Astrocyte of the spinal cord (primary cell): ENCODE data around the gene NDRG4.
A peak's percentile ranks its signal among the peaks of the same experiment; 100 is the strongest.

Experiments
- DNase-seq: peaks from one replicate; pipeline ENCODE4 v3.0.0; 2011; ENCODE audit warnings: low read depth, low spot score
- H3K4me3 ChIP-seq: 2 replicates; pipeline ENCODE4 v1.5.1; 2011; ENCODE audit warnings: low read depth, mild to moderate bottlenecking, low read length, moderate library complexity
- in situ Hi-C: cut with HindIII; loops from 2 replicates; pipeline ENCODE4 v1.10.0; 2017; ENCODE audit warnings: low sequenced_read_pairs
- TF ChIP-seq, protein P1 (sequence below): IDR thresholded peaks from 2 replicates; pipeline ENCODE4 v1.5.1; 2012; ENCODE audit warnings: low read depth, mild to moderate bottlenecking, low read length, inconsistent platforms

NDRG4 gene

DNA sequence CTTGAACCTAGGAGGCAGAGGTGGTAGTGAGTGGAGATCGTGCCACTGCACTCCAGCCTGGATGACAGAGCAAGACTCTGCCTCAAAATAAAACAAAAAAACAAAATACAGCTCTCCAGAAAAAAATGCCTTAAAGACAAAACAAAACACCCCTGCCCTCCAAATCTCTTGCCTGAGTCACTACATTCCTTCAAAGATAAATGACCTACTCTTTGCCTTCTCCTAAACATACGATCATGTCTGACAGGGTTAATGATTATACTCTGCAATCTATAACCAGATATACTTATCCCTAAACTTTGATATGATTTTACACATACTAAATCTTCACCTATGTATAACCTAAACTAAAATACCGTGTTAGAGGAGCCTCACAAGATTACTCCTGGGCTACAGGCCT, 13.9 kb downstream of the NDRG4 start:
- DNase-seq, result no peak
- in situ Hi-C loops, result no loop called here
- TF ChIP-seq, protein P1, sequence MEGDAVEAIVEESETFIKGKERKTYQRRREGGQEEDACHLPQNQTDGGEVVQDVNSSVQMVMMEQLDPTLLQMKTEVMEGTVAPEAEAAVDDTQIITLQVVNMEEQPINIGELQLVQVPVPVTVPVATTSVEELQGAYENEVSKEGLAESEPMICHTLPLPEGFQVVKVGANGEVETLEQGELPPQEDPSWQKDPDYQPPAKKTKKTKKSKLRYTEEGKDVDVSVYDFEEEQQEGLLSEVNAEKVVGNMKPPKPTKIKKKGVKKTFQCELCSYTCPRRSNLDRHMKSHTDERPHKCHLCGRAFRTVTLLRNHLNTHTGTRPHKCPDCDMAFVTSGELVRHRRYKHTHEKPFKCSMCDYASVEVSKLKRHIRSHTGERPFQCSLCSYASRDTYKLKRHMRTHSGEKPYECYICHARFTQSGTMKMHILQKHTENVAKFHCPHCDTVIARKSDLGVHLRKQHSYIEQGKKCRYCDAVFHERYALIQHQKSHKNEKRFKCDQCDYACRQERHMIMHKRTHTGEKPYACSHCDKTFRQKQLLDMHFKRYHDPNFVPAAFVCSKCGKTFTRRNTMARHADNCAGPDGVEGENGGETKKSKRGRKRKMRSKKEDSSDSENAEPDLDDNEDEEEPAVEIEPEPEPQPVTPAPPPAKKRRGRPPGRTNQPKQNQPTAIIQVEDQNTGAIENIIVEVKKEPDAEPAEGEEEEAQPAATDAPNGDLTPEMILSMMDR, result no peak
- no peak overlapping the region for H3K4me3 ChIP-seq

DNA sequence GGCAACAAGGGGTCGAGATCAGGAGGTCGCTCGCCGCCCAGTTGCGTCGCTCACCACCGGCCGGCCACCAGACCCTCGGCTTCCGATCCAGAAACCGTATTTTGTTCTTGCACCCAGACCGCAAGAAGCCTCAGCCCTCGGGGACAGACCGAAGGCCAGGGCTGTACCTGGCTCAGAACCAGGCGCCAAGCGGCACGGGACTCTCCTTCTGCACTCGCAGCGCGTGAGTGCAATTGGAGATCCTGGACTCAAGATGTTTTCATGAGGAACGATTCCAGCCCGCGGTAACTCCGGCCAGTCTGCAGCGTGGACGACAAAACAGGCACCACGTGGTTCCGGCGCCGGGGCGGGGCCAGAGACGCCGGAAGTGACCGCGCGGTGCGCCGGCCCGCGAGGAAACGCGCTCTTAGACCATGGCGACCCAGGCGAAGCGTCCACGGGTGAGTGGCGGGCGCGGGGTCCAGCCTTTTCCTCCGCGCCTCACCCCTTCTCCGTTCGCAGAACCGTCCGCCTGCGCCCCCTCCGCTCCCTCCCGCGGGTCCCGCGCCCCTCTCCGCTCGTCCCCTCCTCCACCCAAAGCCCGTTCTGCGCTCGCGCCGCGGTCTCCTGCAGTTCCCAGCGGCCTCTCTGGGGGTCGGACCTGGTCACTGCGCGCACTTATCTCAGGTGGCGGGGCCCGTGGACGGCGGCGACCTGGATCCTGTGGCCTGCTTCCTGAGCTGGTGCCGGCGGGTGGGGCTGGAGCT, 15.4 kb downstream of the NDRG4 start, which contains the start of gene SETD6:
Gene SETD6 (plus strand): TSS at position 393 of the 746 bp plus-strand sequence. CDS start 21 bp downstream, at position 414.
- in situ Hi-C loops, result no loop called here
- H3K4me3 ChIP-seq, result peak within 1 kb of the TSS; percentile 73
- peak; percentile 89 for DNase-seq
- TF ChIP-seq, protein P1, result peak; percentile 14

DNA sequence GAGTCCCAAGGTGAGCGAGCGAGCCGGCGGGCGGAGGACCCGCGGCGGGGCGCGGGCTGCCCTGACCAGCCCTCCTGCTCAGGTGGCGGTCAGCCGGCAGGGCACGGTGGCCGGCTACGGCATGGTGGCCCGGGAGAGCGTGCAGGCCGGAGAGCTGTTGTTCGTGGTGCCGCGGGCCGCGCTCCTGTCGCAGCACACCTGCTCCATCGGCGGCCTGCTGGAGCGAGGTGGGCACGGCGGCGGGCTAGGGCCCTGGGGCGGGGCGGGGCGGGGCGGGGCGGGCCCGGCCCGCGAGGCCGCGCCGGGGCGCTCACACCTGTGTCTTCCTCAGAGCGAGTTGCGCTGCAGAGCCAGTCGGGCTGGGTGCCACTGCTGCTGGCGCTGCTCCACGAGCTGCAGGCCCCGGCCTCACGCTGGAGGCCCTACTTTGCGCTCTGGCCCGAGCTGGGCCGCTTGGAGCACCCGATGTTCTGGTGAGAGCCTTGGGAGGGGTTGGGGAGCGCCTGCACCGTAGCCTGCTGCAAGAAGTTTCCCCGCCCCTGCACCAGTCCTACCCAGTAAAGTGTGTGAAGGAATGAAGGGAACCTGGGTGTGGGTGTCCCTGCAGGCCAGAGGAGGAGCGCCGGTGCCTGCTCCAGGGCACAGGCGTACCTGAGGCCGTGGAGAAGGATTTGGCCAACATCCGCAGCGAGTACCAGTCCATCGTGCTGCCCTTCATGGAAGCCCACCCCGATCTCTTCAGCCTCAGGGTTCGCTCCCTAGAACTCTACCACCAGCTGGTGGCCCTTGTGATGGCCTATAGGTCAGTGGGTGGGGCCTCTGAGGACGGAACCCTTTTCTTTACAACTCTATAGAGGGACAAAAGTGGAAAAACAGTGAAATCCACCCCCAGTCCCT, 16.2 kb downstream of the NDRG4 start:
- TF ChIP-seq, protein P1, result no peak
- peak overlapping the region; percentile 73 for H3K4me3 ChIP-seq
- DNase-seq, result no peak
- in situ Hi-C loops, result no loop called here

DNA sequence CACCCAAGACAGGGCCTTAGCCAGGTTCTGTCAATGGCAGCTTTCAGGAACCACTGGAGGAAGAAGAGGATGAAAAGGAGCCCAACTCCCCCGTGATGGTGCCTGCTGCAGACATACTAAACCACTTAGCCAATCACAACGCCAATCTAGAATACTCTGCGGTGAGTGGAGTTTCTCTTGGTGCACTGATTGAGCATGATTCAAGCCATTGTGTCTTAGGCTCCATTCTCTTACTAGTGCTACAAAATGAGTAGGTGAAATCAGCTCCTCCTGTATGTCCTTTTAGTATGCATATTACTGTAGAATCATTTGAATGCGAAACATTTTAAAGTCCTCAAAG, 16.8 kb downstream of the NDRG4 start:
- no peak for DNase-seq
- no peak overlapping the region for H3K4me3 ChIP-seq
- TF ChIP-seq, protein P1, result no peak
- in situ Hi-C loops, result no loop called here

DNA sequence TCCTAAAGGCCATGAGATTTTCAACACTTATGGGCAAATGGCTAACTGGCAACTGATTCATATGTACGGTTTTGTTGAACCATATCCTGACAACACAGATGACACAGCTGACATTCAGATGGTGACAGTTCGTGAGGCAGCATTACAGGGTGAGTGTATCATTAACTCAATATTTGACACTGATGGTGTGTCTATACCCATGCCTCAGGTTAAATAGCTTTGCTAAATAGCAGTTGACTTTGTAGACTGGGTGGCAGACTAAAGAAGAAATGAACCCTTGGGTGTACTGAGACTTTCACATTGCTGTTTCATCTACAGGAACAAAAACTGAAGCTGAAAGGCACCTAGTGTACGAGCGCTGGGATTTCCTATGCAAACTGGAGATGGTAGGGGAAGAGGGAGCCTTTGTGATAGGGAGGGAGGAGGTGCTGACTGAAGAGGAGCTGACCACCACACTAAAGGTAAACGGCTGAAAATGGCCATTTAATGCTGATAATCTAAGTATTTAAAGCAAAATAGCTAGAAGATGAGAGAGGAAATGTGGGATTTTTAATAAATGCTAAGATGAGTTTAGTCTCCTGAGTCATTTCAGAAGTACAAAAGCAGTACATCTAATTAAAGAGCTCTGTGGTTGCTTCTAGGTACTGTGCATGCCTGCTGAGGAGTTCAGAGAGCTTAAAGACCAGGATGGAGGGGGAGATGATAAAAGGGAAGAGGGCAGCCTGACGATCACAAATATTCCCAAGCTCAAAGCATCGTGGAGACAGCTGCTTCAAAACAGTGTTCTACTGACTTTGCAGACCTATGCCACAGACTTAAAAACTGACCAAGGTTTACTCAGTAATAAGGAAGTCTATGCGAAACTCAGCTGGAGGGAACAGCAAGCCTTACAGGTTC, 18.4 kb downstream of the NDRG4 start:
- DNase-seq, result no peak
- no peak overlapping the region for H3K4me3 ChIP-seq
- in situ Hi-C loops, result no loop called here
- TF ChIP-seq, protein P1, result no peak

DNA sequence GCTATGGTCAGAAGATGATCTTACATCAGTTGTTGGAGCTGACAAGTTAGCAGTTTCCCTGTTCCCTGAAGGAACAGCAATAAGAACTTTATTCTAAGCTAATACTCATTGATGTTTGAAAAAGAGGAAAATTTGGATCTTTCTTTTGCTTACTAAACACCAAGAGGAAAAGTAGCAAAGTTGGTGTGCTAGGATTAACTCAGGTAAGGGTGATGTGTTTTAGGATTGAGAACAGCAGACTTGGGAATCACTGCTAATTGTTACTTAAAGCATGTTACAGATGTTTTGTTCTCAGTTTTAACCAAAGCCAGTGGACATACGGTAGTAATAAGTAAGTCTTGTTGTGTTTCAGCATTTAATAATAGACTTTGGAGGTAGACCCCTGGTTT, 19.0 kb downstream of the NDRG4 start:
- DNase-seq, result no peak
- no peak overlapping the region for H3K4me3 ChIP-seq
- TF ChIP-seq, protein P1, result no peak
- in situ Hi-C loops, result no loop called here
